ENCODE results near the gene MBD4. TPM values are rescaled to one million over a fixed set of nuclear protein-coding genes. Genes with fewer than 3 reads are reported as not detected.

MBD4 gene
- total RNA-seq, 2 experiments from 2014 or later = 62.0 to 63.9 TPM

DNA sequence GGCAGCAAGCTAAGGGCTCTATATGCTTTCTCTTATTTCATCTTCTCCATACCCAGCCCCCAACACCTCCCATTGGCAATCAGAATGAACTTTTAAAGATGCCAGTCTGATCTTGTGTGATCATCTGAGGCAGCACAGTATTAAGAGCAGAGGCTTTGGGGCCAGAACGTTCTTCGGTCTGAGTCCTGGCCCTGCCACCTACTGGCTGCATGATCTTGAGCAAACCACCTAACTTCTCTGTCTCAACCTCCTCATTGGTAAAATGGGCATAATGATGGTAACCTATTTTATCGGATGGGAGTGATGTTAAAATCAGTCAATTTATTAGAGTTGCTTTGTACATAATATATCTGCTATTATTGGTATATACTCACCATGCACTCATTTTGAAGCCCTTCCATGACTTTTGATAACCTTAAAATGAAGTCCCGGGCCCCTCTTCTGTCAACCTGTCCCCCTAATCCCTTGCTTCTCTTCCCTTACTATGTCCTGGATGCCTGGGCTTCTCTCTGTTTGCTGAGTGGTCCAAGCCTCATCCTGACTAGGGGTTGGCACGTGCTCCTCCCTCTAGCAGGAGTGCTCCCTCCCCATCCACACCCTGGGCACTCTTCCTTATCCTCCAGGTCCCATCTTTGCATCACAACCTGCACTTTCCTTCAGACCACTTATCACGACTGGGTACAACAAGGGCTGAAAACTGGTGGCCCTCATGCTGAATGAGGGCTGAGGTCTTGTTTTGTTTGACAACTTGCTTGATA is 17.6 kb downstream of the MBD4 start:
- intact Hi-C loops (cut with DNase I, micrococcal nuclease) = no loop called here

DNA sequence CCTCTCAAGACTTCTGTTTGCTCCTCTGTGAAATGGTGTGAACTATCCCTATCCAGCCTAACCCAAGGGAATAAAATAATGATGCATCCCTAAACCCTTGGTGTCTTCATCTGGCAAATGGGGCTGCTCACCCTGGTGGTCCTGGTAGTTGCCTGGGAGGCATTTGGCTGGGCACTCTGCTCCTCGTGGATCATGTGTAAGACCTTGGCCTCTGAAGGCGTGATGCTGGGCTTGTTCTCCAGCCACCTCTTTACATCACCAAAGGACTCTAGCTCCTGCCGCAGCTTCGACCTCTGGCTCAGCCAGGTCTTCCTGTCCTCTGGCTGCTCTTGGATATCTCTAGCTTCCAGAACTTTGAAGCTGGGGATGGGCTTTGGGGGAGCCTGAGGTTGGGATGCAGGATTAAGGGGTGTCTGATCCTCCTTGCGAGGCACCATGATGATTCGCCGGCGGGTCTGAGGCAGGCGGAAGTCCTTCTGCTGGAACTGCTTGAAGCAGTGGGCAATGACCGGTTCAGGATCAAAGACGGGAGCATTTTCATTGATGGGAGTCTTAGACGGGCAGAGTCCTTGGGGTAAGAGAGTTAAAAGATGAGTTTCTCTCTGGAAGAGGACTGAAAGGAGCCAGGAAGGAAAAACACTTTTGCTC is 18.4 kb downstream of the MBD4 start:
- Histone ChIP-seq H3K4me3 (ENCODE audit: low read length) (no peak overlapping the region), H3K27me3 (ENCODE audit: control insufficient read depth in 1 of 2, insufficient read depth in 2 of 2, low read length in 2 of 2) (no peaks in the 10 kb centered on the region), H3K4me1 (ENCODE audit: insufficient read depth, low read length) (no peaks in the 10 kb centered on the region), H3K36me3 (ENCODE audit: insufficient read depth, low read length) (no peaks in the 10 kb centered on the region), H3K27ac (ENCODE audit: low read depth in 1 of 2, low read length in 2 of 2) (no peak overlapping the region), H3K9me3 (ENCODE audit: control insufficient read depth in 1 of 2, insufficient read depth in 1 of 2, low read length in 2 of 2) (no peaks in the 10 kb centered on the region)
- intact Hi-C loops (cut with DNase I, micrococcal nuclease) = no loop called here
- Mint-ChIP-seq H3K4me1 (ENCODE audit: low read depth) (peaks cover 5% of the 10 kb centered on the region), H3K27ac (no peak overlapping the region), H3K27me3 (no peaks in the 10 kb centered on the region), H3K9me3 (peaks cover 3% of the 10 kb centered on the region), H3K4me3 (no peak overlapping the region), H3K36me3 (ENCODE audit: low read depth) (no peaks in the 10 kb centered on the region)
- ChIA-PET POLR2A (no interaction called here), CTCF (no interaction called here)
- DNase-seq (no peak), ATAC-seq (ENCODE audit: poor library complexity) (no peak)
- TF ChIP-seq, protein P1, sequence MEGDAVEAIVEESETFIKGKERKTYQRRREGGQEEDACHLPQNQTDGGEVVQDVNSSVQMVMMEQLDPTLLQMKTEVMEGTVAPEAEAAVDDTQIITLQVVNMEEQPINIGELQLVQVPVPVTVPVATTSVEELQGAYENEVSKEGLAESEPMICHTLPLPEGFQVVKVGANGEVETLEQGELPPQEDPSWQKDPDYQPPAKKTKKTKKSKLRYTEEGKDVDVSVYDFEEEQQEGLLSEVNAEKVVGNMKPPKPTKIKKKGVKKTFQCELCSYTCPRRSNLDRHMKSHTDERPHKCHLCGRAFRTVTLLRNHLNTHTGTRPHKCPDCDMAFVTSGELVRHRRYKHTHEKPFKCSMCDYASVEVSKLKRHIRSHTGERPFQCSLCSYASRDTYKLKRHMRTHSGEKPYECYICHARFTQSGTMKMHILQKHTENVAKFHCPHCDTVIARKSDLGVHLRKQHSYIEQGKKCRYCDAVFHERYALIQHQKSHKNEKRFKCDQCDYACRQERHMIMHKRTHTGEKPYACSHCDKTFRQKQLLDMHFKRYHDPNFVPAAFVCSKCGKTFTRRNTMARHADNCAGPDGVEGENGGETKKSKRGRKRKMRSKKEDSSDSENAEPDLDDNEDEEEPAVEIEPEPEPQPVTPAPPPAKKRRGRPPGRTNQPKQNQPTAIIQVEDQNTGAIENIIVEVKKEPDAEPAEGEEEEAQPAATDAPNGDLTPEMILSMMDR (IDR thresholded peaks at IDR 0.05) = no peak

More for the DNA sequence above, 17.6 kb downstream of the MBD4 start:
- Mint-ChIP-seq H3K27me3 (no peaks in the 10 kb centered on the region), H3K9me3 (peaks cover 3% of the 10 kb centered on the region), H3K27ac (no peak overlapping the region), H3K36me3 (ENCODE audit: low read depth) (no peaks in the 10 kb centered on the region), H3K4me3 (no peak overlapping the region), H3K4me1 (ENCODE audit: low read depth) (peaks cover 5% of the 10 kb centered on the region)
- H3K36me3 ChIP-seq (ENCODE audit: insufficient read depth, low read length) = no peaks in the 10 kb centered on the region
- TF ChIP-seq, protein P1 (IDR thresholded peaks at IDR 0.05) = no peak
- H3K4me3 ChIP-seq (ENCODE audit: low read length) = no peak overlapping the region
- H3K27ac ChIP-seq (ENCODE audit: low read depth in 1 of 2, low read length in 2 of 2) = no peak overlapping the region
- no peaks in the 10 kb centered on the region for H3K27me3 ChIP-seq (ENCODE audit: control insufficient read depth in 1 of 2, insufficient read depth in 2 of 2, low read length in 2 of 2)
- ATAC-seq (ENCODE audit: poor library complexity) = no peak
- CTCF ChIA-PET = interaction anchor here (0.6 kb wide), 1 partner anchor 17 kb away, joined by 3 read pairs; no protein-coding TSS in a partner anchor
- POLR2A ChIA-PET = interaction anchor here (1.2 kb wide), 1 partner anchor 9 kb away, joined by 3 read pairs; no protein-coding TSS in a partner anchor
- H3K9me3 ChIP-seq (ENCODE audit: control insufficient read depth in 1 of 2, insufficient read depth in 1 of 2, low read length in 2 of 2) = no peaks in the 10 kb centered on the region
- no peak for DNase-seq
- H3K4me1 ChIP-seq (ENCODE audit: insufficient read depth, low read length) = no peaks in the 10 kb centered on the region

- ChIA-PET POLR2A (no interaction called here), CTCF (no interaction called here)
- H3K4me1 Mint-ChIP-seq (ENCODE audit: low read depth) = peaks cover 5% of the 10 kb centered on the region
- Histone ChIP-seq H3K27ac (ENCODE audit: low read depth in 1 of 2, low read length in 2 of 2) (no peak overlapping the region), H3K4me3 (ENCODE audit: low read length) (no peak overlapping the region), H3K36me3 (ENCODE audit: insufficient read depth, low read length) (no peaks in the 10 kb centered on the region), H3K27me3 (ENCODE audit: control insufficient read depth in 1 of 2, insufficient read depth in 2 of 2, low read length in 2 of 2) (no peaks in the 10 kb centered on the region), H3K4me1 (ENCODE audit: insufficient read depth, low read length) (no peaks in the 10 kb centered on the region), H3K9me3 (ENCODE audit: control insufficient read depth in 1 of 2, insufficient read depth in 1 of 2, low read length in 2 of 2) (no peaks in the 10 kb centered on the region)
- DNase-seq = no peak
- ATAC-seq (ENCODE audit: poor library complexity) = no peak
- H3K4me3 Mint-ChIP-seq = no peak overlapping the region
- TF ChIP-seq, protein P1 (IDR thresholded peaks at IDR 0.05) = no peak
- H3K36me3 Mint-ChIP-seq (ENCODE audit: low read depth) = no peaks in the 10 kb centered on the region
- no peak overlapping the region for H3K27ac Mint-ChIP-seq
- intact Hi-C loops (cut with DNase I, micrococcal nuclease) = no loop called here
- H3K27me3 Mint-ChIP-seq = no peaks in the 10 kb centered on the region
- peaks cover 3% of the 10 kb centered on the region for H3K9me3 Mint-ChIP-seq
Observed at GRCh38 chr3:129419476-129419875, 20.3 kb downstream of the MBD4 start.

All from CD4-positive, alpha-beta T cell (primary cell).